ENCODE results near the gene C2CD5. TPM values are rescaled to one million over a fixed set of nuclear protein-coding genes. Genes with fewer than 3 reads are reported as not detected.

The C2CD5 gene
- total and polyA plus RNA-seq, 9 donors = 19.6 to 41.3 (median 32.9) TPM

GRCh38 chr12:22529281-22530060, 14.9 kb downstream of the C2CD5 start:
- H3K36me3 ChIP-seq = no peaks in the 10 kb centered on the region
- 92 to 96% (median 95%) methylated on average over 3 of the region's 3 CpGs for WGBS, 3 donors
- H3K9me3 ChIP-seq = no peaks in the 10 kb centered on the region
- no peak for DNase-seq
- no peaks in the 10 kb centered on the region for H3K4me1 ChIP-seq (ENCODE audit: insufficient read depth)
- no peak overlapping the region for H3K27ac ChIP-seq
- no peak overlapping the region for H3K4me3 ChIP-seq
- no peaks in the 10 kb centered on the region for H3K27me3 ChIP-seq
- TF ChIP-seq POLR2A (IDR thresholded peaks at IDR 0.05) (no peak), CTCF (IDR thresholded peaks at IDR 0.05) (no peak), EP300 (IDR thresholded peaks at IDR 0.05) (no peak)
- intact Hi-C loops (cut with DNase I) = no loop called here

GRCh38 chr12:22527999-22528398, 16.3 kb downstream of the C2CD5 start:
- no peak for DNase-seq
- Histone ChIP-seq H3K4me1 (ENCODE audit: insufficient read depth) (no peaks in the 10 kb centered on the region), H3K27me3 (no peaks in the 10 kb centered on the region), H3K9me3 (no peaks in the 10 kb centered on the region), H3K36me3 (no peaks in the 10 kb centered on the region), H3K4me3 (no peak overlapping the region), H3K27ac (no peak overlapping the region)
- intact Hi-C loops (cut with DNase I) = no loop called here
- TF ChIP-seq CTCF (IDR thresholded peaks at IDR 0.05) (no peak), POLR2A (IDR thresholded peaks at IDR 0.05) (no peak), EP300 (IDR thresholded peaks at IDR 0.05) (no peak)
- 70 to 90% (median 74%) methylated on average over 1 of the region's 1 CpG for WGBS, 3 donors

- Histone ChIP-seq H3K27ac (no peak overlapping the region), H3K9me3 (no peaks in the 10 kb centered on the region), H3K4me3 (no peak overlapping the region), H3K36me3 (no peaks in the 10 kb centered on the region), H3K4me1 (ENCODE audit: insufficient read depth) (no peaks in the 10 kb centered on the region), H3K27me3 (no peaks in the 10 kb centered on the region)
- 74 to 90% (median 82%) methylated on average over 3 of the region's 3 CpGs for WGBS, 3 donors
- intact Hi-C loops (cut with DNase I) = no loop called here
- no peak for DNase-seq
- TF ChIP-seq POLR2A (IDR thresholded peaks at IDR 0.05) = no peak
- TF ChIP-seq EP300 (IDR thresholded peaks at IDR 0.05) = no peak
- no peak for TF ChIP-seq CTCF (IDR thresholded peaks at IDR 0.05)
Measured at GRCh38 chr12:22526836-22527235, 17.5 kb downstream of the C2CD5 start.

GRCh38 chr12:22525426-22525825, 18.9 kb downstream of the C2CD5 start:
- Histone ChIP-seq H3K27ac (no peak overlapping the region), H3K27me3 (no peaks in the 10 kb centered on the region), H3K4me1 (ENCODE audit: insufficient read depth) (no peaks in the 10 kb centered on the region), H3K4me3 (no peak overlapping the region), H3K36me3 (no peaks in the 10 kb centered on the region), H3K9me3 (no peaks in the 10 kb centered on the region)
- TF ChIP-seq EP300 (IDR thresholded peaks at IDR 0.05) (no peak), POLR2A (IDR thresholded peaks at IDR 0.05) (no peak), CTCF (IDR thresholded peaks at IDR 0.05) (no peak)
- intact Hi-C loops (cut with DNase I) = no loop called here
- WGBS, 3 donors = 92 to 97% (median 95%) methylated on average over 2 of the region's 2 CpGs
- no peak for DNase-seq
